RKO (cell line): ENCODE results near the gene ARPC3.
"Not testable (repeated sequence)": the region's sequence is repeated elsewhere in the genome, so short reads cannot be mapped to it uniquely, and the experiment has no call there.

Experiments used
- DNase-seq: peaks from one replicate; pipeline ENCODE4 v3.0.0-alpha.2; 2016; ENCODE audit warnings: low spot score

ARPC3 gene

GRCh38 chr12:110417113-110417512 is 33.0 kb downstream of the ARPC3 start:
- DNase-seq = not testable (repeated sequence)

GRCh38 chr12:110410086-110410485 is 40.1 kb downstream of the ARPC3 start:
- DNase-seq = not testable (repeated sequence)

GRCh38 chr12:110405126-110405662 is 44.9 kb downstream of the ARPC3 start:
- DNase-seq = not testable (repeated sequence)

- peak; percentile 89 for DNase-seq
Measured at GRCh38 chr12:110403976-110404682, 46.0 kb downstream of the ARPC3 start.

GRCh38 chr12:110403146-110403975 is 46.8 kb downstream of the ARPC3 start, which contains the start of gene ANAPC7:
ANAPC7 (minus strand) TSS chr12:110403708; CDS start chr12:110403627, 81 bp downstream.
- peak; percentile 92 for DNase-seq
